NCI-H82 treated with DMSO at 0.1 percent for 48 hours (cell line): Measurements from ENCODE around the gene CDS2.
"Not testable (repeated sequence)": the region's sequence is repeated elsewhere in the genome, so short reads cannot be mapped to it uniquely, and the experiment has no call there.

Source experiments
- DNase-seq: peaks from one replicate; lab custom pipeline; 2025; ENCODE audit not compliant: unreplicated experiment; lab: John Stamatoyannopoulos, UW

Gene CDS2

GRCh38 chr20:5126512-5127203 lies at the start of gene CDS2:
CDS2 (plus strand) TSS chr20:5127008; CDS start chr20:5127093, 85 bp downstream.
- DNase-seq, result peak; percentile 99

DNA sequence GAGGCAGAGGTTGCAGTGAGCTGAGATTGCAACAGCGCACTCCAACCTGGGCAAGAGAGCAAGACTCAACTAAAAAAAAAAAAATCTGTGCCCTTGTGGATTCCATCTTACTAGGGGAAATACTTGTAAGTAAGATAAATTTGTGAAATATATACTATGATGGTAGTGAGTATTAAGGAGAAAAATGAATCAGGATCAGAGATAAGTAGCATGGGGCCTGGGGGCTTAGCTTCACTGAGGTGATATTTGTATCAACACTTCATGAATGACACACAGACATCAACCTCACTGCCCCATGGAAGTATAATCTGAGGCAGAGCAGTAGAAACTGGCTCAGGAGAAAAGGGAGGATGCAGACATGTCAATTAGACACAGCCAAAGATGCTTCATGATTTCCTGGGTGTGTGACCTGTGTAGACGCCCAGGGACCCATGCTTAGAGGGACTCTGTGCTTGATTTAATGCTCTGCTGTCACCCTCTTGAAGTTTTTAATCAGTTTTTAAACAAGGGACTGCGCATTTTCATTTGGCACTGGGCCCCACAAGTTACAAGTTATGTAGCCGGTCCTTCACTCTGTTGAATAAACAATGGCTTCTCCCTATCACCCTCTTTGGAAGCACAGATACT lies 48.9 kb upstream of the CDS2 start:
- no peak for DNase-seq

- DNase-seq, result no peak
Measured at GRCh38 chr20:5078399-5078958, 48.3 kb upstream of the CDS2 start.

DNA sequence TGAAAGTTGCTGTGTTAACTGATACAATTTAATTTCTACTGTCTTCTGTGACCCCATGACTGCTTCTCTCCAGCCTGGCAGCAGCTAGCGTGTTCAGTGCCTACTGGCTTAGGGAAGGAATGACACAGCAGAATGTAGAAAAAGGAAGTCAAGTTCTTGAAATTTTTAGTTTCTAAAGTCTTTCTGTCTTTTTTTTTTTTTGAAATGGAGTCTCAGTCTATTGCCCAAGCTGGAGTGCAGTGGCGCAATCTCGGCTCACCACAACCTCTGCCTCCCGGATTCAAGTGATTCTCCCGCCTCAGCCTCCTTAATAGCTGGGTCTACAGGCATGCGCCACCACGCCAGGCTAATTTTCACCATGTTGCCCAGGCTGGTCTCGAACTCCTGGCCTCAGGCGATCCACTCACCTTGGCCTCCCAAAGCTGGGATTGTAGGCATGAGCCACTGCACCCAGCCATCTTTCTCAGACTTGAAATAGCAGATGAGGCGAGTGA lies 46.4 kb upstream of the CDS2 start:
- no peak for DNase-seq

- no peak for DNase-seq
Measured at GRCh38 chr20:5085380-5085779, 41.4 kb upstream of the CDS2 start.

GRCh38 chr20:5088688-5089087 lies 38.1 kb upstream of the CDS2 start:
- DNase-seq, result no peak

GRCh38 chr20:5090191-5090590 lies 36.6 kb upstream of the CDS2 start:
- DNase-seq, result no peak

DNA sequence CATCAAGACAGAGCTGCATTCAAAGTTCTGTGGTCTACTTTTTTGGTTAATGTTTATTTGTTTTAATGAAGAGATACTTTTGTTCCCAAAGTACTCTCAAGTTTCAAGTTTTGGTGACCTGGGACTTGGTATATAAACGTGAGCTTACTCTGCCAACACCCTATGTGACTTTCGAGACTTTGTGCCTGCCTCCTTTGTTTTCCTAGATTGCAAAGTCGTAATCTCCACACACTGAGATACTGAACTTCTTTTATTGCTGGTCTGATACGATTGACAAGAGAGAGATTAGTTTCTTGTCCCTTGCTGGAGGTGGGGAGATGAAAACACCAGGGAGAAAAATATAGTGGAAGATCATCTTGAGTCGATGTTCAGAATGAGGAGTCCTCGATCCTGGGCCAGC lies 34.9 kb upstream of the CDS2 start:
- DNase-seq, result no peak

DNA sequence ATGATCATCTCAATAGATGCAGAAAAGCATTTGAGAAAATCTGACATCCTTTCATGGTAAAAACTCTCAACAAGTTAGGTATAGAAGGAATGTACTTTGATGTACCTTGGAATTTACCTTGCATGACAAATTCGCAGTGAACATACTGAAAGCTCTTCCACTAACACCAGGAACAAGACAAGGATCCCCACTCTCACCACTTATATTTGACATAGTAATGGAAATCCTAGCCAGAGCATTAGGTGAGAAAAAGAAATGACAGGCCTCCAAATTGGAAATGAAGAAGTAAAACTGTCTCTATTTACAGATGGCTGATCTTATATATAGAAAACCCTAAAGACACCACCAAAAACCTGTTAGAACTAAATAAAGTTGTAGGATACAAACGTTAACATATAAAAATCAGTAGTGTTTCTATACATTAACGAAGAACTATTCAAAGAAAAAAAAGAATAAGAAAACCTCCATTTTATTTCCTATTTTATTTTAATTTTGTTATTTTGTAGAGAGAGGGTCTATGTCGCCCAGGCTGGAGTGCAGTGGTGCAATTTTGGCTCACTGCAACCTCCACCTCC lies 34.0 kb upstream of the CDS2 start:
- DNase-seq, result no peak

DNA sequence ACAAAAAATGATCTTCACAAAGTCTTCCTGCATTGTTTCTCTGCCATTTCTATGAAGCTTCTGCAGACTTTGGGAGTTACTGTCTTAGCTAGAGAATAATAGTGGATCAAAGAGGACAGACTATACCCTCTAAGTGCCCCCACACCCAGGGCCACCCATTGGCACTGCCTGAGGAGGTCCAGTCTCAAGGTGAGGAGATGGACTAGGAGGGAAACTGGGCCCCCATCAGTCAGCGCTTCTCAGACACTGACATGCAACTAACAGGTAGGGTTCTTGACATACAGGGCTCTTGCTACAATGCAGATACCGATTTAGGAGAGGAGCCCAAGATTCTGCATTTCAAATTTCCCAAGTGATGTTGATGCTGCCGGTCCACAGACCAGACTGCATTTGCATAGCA lies 31.4 kb upstream of the CDS2 start:
- DNase-seq, result no peak

- DNase-seq, result peak; percentile 92
Measured at GRCh38 chr20:5095931-5096330, 30.9 kb upstream of the CDS2 start.

GRCh38 chr20:5096463-5096862 lies 30.3 kb upstream of the CDS2 start:
- no peak for DNase-seq

DNA sequence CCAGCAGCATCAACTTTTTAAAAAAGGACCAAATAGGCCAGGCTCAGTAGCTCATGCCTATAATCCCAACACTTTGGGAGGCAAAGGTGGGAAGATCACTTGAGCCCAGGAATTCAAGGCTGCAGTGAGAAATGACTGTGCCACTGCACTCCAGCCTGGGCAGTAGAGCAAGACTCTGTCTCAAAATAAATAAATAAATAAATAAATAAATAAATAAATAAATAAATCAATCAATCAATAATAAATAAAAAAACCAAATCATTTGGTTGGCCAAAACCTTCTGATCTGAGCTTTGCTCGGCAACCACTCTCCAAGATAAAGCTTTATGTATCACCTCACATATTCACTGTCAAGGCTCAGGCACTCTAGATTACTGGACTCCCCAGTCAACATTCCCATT lies 27.8 kb upstream of the CDS2 start:
- not testable (repeated sequence) for DNase-seq

DNA sequence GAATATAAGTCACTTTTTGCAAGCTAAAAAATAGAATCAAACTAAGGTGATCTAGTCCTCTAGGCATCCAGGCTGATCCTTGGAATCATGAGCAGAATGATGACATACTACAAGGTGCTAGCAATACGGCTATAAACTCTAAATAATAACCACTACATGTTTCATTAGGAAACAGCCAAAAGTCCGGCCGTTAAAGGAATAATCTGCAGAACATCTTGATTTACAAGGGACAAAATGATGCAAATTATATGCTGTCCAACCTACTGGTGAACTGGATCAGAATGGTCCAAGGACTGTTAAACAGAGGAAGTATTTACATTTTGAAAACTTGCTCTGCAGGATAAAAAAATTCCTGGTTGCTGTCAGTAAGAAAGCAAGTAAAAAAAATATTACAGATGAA lies 26.9 kb upstream of the CDS2 start:
- DNase-seq, result not testable (repeated sequence)

DNA sequence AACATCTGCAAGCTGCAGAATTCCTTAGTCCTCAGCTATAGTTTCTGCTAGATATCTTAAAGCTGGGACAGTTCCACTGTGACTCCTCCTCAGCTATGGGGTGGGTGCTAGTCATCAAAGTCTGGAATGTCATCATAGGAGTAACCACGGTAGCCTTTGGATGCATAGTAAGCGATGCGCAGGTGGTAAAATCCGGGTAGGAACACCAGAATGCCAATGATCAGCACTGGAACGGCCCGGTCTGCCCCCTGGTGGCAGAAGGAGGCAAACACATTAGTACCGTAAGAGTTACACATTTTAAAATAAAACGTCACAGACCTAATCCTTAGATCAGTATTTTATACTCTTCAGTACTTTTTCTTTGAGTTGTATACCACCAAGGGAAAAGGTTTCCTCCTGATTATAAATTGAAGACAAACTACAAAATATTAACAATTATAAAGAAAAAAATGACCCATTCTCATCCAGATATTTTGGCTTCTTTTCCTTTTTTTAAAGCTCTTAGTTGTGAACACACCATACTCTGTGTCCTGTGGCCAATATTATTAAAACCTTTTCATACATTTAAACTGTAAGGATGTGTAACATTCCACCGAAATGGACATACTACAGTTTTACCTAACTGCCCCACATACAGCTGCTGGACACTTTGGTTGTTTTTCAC lies 26.0 kb upstream of the CDS2 start:
- DNase-seq, result peak; percentile 34

- DNase-seq, result no peak
Measured at GRCh38 chr20:5104479-5104878, 22.3 kb upstream of the CDS2 start.

GRCh38 chr20:5109276-5109675 lies 17.5 kb upstream of the CDS2 start:
- DNase-seq, result no peak

DNA sequence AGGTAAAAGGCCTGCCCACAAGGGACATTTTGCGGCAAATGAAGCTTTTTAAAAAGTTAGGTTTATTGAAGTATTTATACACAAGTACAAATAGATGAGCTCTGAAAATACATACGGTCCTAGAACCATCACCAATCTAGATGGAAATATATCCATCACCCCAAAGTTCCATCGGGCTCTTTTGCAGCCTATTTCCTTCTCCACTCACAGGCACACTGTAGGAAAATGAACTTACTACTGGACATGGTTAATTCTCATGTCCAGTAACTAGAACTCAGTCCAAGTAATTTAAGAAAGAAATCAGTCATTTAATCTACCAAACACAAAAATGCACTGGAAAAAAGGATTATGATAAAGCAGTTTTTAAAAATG lies 13.2 kb upstream of the CDS2 start:
- DNase-seq, result no peak

- no peak for DNase-seq
Measured at GRCh38 chr20:5114403-5114802, 12.4 kb upstream of the CDS2 start.

GRCh38 chr20:5116875-5117274 lies 9.9 kb upstream of the CDS2 start:
- DNase-seq, result no peak
